T-helper 2 cell treated with Interferon-gamma antibody and Interleukin-4, amounts not matched to agents 5 μg/mL and 100 μg/mL, for 36 hours (primary cell): ENCODE results near the gene RAB15.
A peak's percentile ranks its signal among the peaks of the same experiment; 100 is the strongest.

Experiments
- DNase-seq: peaks from one replicate; pipeline ENCODE4 v3.0.0; 2021; ENCODE audit warnings: low spot score
- H3K27ac Mint-ChIP-seq: one replicate; pipeline ENCODE4 v1.8.0; 2021; ENCODE audit warnings: mild to moderate bottlenecking, mixed read lengths
- H3K27me3 Mint-ChIP-seq: one replicate; pipeline ENCODE4 v1.8.0; 2021; ENCODE audit warnings: low read depth, mixed read lengths
- H3K36me3 Mint-ChIP-seq: one replicate; pipeline ENCODE4 v1.8.0; 2021; ENCODE audit warnings: low read depth, mixed read lengths
- H3K4me1 Mint-ChIP-seq: one replicate; pipeline ENCODE4 v1.8.0; 2021; ENCODE audit warnings: low read depth, mixed read lengths
- H3K4me3 Mint-ChIP-seq: one replicate; pipeline ENCODE4 v1.8.0; 2022; ENCODE audit warnings: mild to moderate bottlenecking, moderate library complexity, mixed read lengths
- H3K9me3 Mint-ChIP-seq: one replicate; pipeline ENCODE4 v1.8.0; 2021; ENCODE audit warnings: mixed read lengths

RAB15 gene

GRCh38 chr14:64945431-64946178 is 26.5 kb downstream of the RAB15 start:
- Mint-ChIP-seq H3K9me3 (no peaks in the 10 kb centered on the region), H3K36me3 (peaks cover 23% of the 10 kb centered on the region), H3K27ac (no peak overlapping the region), H3K4me3 (no peak overlapping the region), H3K4me1 (peaks cover 23% of the 10 kb centered on the region), H3K27me3 (no peaks in the 10 kb centered on the region)
- DNase-seq, result no peak

GRCh38 chr14:64944861-64945260 is 27.3 kb downstream of the RAB15 start:
- Mint-ChIP-seq H3K27ac (no peak overlapping the region), H3K27me3 (no peaks in the 10 kb centered on the region), H3K4me1 (peaks cover 25% of the 10 kb centered on the region), H3K9me3 (no peaks in the 10 kb centered on the region), H3K4me3 (no peak overlapping the region), H3K36me3 (peaks cover 23% of the 10 kb centered on the region)
- DNase-seq, result no peak

GRCh38 chr14:64944041-64944440 is 28.1 kb downstream of the RAB15 start:
- Mint-ChIP-seq H3K4me1 (peaks cover 25% of the 10 kb centered on the region), H3K9me3 (no peaks in the 10 kb centered on the region), H3K27ac (no peak overlapping the region), H3K27me3 (no peaks in the 10 kb centered on the region), H3K36me3 (peaks cover 23% of the 10 kb centered on the region), H3K4me3 (no peak overlapping the region)
- DNase-seq, result no peak

GRCh38 chr14:64943556-64943955 is 28.6 kb downstream of the RAB15 start:
- Mint-ChIP-seq H3K36me3 (peaks cover 28% of the 10 kb centered on the region), H3K9me3 (no peaks in the 10 kb centered on the region), H3K4me1 (peaks cover 28% of the 10 kb centered on the region), H3K4me3 (no peak overlapping the region), H3K27ac (no peak overlapping the region), H3K27me3 (no peaks in the 10 kb centered on the region)
- no peak for DNase-seq

- Mint-ChIP-seq H3K4me1 (peaks cover 32% of the 10 kb centered on the region), H3K9me3 (no peaks in the 10 kb centered on the region), H3K27ac (no peak within 1 kb of the TSS), H3K27me3 (no peaks in the 10 kb centered on the region), H3K36me3 (peaks cover 32% of the 10 kb centered on the region), H3K4me3 (no peak within 1 kb of the TSS)
- no peak for DNase-seq
These were observed 29.5 kb downstream of the RAB15 start, which contains the start of gene GPX2 for GRCh38 chr14:64942531-64943111. Gene GPX2 (minus strand): TSS chr14:64942745. CDS start chr14:64942726, 19 bp downstream.

- no peak overlapping the region for H3K27ac Mint-ChIP-seq
These were observed 31.7 kb downstream of the RAB15 start for GRCh38 chr14:64940336-64940910.

GRCh38 chr14:64939817-64940190 is 32.3 kb downstream of the RAB15 start:
- Mint-ChIP-seq H3K4me3 (no peak overlapping the region), H3K27ac (no peak overlapping the region), H3K36me3 (peaks cover 35% of the 10 kb centered on the region), H3K27me3 (no peaks in the 10 kb centered on the region), H3K9me3 (no peaks in the 10 kb centered on the region), H3K4me1 (peaks cover 40% of the 10 kb centered on the region)
- DNase-seq, result no peak

More at GRCh38 chr14:64940336-64940910, 31.7 kb downstream of the RAB15 start:
- no peaks in the 10 kb centered on the region for H3K27me3 Mint-ChIP-seq
- DNase-seq, result no peak
- no peaks in the 10 kb centered on the region for H3K9me3 Mint-ChIP-seq
- H3K4me1 Mint-ChIP-seq, result peaks cover 36% of the 10 kb centered on the region
- H3K36me3 Mint-ChIP-seq, result peaks cover 32% of the 10 kb centered on the region
- no peak overlapping the region for H3K4me3 Mint-ChIP-seq

- no peak for DNase-seq
- peaks cover 41% of the 10 kb centered on the region for H3K36me3 Mint-ChIP-seq
- peaks cover 41% of the 10 kb centered on the region for H3K4me1 Mint-ChIP-seq
- H3K4me3 Mint-ChIP-seq, result no peak overlapping the region
- no peak overlapping the region for H3K27ac Mint-ChIP-seq
- H3K9me3 Mint-ChIP-seq, result no peaks in the 10 kb centered on the region
- no peaks in the 10 kb centered on the region for H3K27me3 Mint-ChIP-seq
These were observed 32.9 kb downstream of the RAB15 start for GRCh38 chr14:64938972-64939816.

GRCh38 chr14:64937821-64938193 is 34.3 kb downstream of the RAB15 start:
- no peak overlapping the region for H3K4me3 Mint-ChIP-seq
- H3K4me1 Mint-ChIP-seq, result peaks cover 32% of the 10 kb centered on the region

GRCh38 chr14:64937171-64937820 is 34.8 kb downstream of the RAB15 start:
- no peaks in the 10 kb centered on the region for H3K27me3 Mint-ChIP-seq
- no peak overlapping the region for H3K4me3 Mint-ChIP-seq
- no peak for DNase-seq
- no peak overlapping the region for H3K27ac Mint-ChIP-seq
- H3K9me3 Mint-ChIP-seq, result no peaks in the 10 kb centered on the region
- peaks cover 58% of the 10 kb centered on the region for H3K36me3 Mint-ChIP-seq
- H3K4me1 Mint-ChIP-seq, result peaks cover 29% of the 10 kb centered on the region

More at GRCh38 chr14:64937821-64938193, 34.3 kb downstream of the RAB15 start:
- Mint-ChIP-seq H3K36me3 (peaks cover 54% of the 10 kb centered on the region), H3K9me3 (no peaks in the 10 kb centered on the region), H3K27ac (no peak overlapping the region), H3K27me3 (no peaks in the 10 kb centered on the region)
- no peak for DNase-seq

- DNase-seq, result no peak
- Mint-ChIP-seq H3K27ac (peak overlapping the region; percentile 69), H3K4me3 (peak overlapping the region; percentile 47), H3K36me3 (peaks cover 70% of the 10 kb centered on the region), H3K27me3 (no peaks in the 10 kb centered on the region), H3K4me1 (peaks cover 28% of the 10 kb centered on the region), H3K9me3 (no peaks in the 10 kb centered on the region)
These were observed 36.6 kb downstream of the RAB15 start for GRCh38 chr14:64935508-64935907.

- Mint-ChIP-seq H3K27ac (no peak overlapping the region), H3K4me1 (peaks cover 27% of the 10 kb centered on the region), H3K4me3 (no peak overlapping the region), H3K27me3 (no peaks in the 10 kb centered on the region), H3K9me3 (no peaks in the 10 kb centered on the region), H3K36me3 (peaks cover 74% of the 10 kb centered on the region)
- no peak for DNase-seq
These were observed 37.7 kb downstream of the RAB15 start for GRCh38 chr14:64934338-64934929.

- Mint-ChIP-seq H3K27ac (no peak overlapping the region), H3K4me3 (no peak overlapping the region), H3K9me3 (no peaks in the 10 kb centered on the region), H3K36me3 (peaks cover 58% of the 10 kb centered on the region), H3K27me3 (no peaks in the 10 kb centered on the region), H3K4me1 (peaks cover 21% of the 10 kb centered on the region)
- no peak for DNase-seq
These were observed 39.9 kb downstream of the RAB15 start for GRCh38 chr14:64932231-64932630.
